RCC 7860 (cell line): ENCODE data around the gene KLHL13.
"Not testable (repeated sequence)": the region's sequence is repeated elsewhere in the genome, so short reads cannot be mapped to it uniquely, and the experiment has no call there.

Experiments
- DNase-seq: peaks from one replicate; pipeline ENCODE4 v3.0.0-alpha.2; 2015; ENCODE audit warnings: low spot score
- FAIRE-seq: peaks from 2 replicates; lab custom pipeline; 2012; peaks lifted over from hg19 to GRCh38; lab: Jason Lieb, UNC

The KLHL13 gene, protein sequence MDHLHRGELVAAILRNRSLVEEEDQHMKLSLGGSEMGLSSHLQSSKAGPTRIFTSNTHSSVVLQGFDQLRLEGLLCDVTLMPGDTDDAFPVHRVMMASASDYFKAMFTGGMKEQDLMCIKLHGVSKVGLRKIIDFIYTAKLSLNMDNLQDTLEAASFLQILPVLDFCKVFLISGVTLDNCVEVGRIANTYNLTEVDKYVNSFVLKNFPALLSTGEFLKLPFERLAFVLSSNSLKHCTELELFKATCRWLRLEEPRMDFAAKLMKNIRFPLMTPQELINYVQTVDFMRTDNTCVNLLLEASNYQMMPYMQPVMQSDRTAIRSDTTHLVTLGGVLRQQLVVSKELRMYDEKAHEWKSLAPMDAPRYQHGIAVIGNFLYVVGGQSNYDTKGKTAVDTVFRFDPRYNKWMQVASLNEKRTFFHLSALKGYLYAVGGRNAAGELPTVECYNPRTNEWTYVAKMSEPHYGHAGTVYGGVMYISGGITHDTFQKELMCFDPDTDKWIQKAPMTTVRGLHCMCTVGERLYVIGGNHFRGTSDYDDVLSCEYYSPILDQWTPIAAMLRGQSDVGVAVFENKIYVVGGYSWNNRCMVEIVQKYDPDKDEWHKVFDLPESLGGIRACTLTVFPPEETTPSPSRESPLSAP

DNA sequence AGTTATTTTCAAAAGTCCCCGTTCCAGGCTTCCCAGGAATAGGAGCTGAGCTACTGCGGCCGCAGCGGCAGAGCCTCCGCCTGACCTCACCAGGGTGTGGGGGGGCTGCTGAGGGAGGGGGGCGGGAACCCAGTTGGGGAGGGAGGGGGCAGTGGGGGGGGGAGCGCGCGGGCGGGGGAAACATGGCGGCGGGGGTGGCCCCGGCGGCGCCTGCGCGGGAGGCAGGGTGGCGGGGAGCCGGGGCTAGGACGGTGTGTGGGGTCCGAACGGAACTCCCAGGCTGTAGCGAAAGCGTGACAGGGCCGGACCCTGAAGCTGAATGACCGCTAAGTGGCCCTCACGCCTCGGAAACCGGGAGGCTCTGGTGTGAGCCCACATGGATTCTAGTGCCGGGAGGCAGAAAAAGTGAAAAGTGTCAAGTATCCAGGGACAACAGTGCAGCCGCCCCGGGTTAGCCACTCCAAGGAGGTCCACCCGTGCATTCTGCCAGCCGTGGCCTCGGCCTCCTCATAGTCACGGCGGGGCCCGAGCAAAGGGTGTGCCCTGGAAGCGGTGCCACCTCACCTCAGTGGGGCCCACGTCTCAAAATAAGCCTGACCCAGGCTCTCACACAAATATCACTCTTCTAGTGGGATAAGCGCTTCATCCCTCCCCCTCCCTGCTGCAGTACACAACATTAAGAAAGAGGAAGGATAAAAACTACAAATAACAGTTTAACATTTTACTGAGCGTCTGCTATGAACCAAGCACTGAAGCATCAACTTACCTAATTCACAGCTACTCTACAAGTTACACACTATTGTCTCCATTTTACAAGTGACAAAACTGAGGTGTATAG, at the start of gene KLHL13:
Gene KLHL13, minus strand, starts transcription at position 98 of the 838 bp plus-strand sequence. CDS start 88,337 bp downstream, outside the sequence.
- no peak for FAIRE-seq
- DNase-seq, result no peak

DNA sequence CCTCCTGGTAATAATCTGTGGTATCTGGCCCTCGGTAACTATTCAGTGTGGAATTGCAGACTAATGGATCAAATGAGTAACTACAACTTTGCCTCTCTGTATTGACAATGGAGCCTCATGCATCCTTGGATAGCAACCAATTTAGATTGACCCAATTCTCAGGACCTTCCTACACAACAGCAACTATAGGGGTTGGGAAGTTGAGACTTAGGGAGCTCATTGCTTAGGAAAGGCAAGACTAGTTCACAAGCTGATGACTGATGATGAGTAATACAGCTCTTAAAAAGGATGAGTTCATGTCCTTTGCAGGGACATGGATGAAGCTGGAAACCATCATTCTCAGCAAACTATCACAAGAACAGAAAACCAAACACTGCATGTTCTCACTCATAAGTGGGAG, 47.5 kb upstream of the KLHL13 start:
- FAIRE-seq (no peak), DNase-seq (no peak)

DNA sequence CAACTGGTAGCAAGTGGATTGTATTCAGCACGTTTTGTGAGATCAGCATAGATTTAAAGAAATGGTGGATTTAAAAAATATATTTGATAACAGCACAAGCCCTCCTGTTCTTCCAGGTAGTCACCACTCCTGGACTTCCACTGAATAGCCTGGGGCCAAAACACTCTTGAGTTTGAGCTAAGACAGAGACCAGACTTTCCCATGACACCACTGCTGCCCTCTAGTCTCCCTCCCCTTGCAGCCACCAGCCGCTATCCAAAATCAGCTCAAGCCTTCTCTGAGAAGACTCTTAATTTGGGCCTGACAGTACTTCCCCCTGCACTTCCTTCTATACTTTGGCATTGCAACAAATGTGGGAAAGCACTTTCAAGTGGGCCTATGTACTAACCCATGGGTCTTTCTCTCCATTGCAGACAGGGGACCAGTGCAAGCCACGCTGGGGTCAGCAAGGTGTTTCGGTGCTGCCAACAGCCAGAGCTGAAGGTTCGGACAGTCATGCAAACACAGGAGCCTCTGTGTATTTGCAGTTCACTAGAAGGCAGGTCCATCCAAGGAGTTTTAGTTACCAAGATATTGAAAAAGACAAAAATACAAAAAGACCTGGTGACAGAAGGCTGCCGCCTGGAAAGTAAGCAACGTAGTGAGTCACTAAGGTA, 40.5 kb upstream of the KLHL13 start:
- DNase-seq, result no peak
- no peak for FAIRE-seq

DNA sequence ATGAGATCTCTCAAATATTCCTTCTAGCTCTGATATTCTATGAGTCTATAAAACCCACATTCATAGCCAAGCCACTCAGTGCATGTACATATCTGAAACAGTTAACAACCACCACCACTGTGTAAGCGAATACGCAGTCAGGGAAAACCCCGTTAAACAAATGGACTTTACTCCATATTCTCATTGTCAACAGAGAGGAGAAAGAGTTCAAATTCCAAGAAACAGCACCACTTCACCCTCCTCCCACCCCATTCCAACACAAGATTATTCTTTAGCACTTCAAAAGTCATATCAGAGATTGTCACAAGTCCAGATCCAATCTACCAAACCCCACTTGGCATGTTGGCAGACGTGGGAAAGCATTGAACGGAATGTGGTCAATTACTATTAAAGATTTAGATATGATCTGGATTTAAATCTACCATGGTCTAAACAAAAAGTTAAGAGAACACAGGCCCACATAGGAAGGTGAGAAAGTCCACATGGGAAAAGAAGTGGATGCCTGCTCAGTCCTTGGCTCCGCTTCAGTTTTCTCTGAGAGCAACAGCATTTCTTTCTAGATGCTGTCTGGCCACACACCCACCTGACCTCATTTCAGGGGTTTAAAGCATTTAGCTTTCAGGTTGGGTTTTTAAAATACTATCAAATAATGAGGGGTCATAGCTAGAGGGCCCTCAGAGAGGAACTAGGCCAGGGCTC, 39.8 kb upstream of the KLHL13 start:
- no peak for FAIRE-seq

DNA sequence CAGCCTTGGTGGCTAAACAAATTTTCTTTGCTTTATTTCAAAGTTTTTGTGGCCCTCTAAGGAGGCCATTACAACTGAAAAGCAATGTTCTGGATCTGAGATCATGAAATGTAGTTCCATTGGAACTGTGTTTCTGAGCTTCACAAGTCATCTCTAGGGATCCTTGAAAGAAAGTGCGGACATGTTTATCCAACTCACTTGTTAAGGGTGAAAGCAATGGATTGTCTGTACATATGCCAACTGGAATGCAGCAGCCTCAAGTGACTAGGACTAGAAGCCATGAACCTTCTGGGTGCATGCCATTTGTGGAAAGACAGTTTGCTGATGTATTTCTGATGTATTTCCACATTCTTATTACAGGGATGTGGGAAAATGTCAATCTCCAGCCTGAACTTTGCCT, 36.7 kb upstream of the KLHL13 start:
- FAIRE-seq (no peak), DNase-seq (no peak)

More for the DNA sequence above, 39.8 kb upstream of the KLHL13 start:
- no peak for DNase-seq

DNA sequence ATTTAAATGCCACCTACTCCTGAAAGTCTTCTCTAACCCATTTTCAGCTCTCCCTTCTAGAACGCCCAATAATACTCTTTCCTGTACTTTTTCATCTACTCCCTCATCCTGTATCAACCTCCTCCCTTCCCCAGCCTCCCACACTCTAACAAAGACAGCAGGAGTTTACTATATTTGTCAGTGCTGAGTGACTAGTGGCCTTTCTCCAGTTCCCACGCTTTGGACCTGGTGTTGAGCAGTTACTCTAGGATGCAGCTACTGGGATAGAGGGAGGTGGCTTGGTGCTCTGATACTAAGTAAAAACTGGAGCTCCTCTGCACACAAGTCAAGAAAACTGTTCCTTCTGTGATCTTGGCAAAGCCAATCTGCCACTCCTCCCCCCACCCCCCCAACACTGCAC, 36.1 kb upstream of the KLHL13 start:
- no peak for FAIRE-seq
- DNase-seq, result no peak

DNA sequence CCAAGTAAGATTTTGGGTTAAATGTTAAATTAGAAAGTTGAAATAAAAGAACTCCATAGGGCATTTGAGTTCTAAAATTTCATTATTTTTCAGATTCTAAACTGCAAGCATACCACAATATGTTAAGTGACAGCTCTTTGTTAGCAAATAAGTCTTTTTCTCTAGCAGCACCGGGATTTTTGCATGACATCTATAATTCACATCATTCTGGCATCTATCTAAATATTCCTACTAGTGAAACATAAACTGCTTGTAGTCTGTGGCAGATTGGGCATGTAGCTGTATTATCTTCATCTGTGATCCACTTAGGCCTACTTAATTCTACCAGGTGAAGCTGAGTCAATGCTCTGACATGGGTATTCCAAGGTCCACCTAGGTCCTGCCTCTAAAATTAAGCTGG, 32.1 kb upstream of the KLHL13 start:
- DNase-seq, result no peak
- FAIRE-seq, result no peak

DNA sequence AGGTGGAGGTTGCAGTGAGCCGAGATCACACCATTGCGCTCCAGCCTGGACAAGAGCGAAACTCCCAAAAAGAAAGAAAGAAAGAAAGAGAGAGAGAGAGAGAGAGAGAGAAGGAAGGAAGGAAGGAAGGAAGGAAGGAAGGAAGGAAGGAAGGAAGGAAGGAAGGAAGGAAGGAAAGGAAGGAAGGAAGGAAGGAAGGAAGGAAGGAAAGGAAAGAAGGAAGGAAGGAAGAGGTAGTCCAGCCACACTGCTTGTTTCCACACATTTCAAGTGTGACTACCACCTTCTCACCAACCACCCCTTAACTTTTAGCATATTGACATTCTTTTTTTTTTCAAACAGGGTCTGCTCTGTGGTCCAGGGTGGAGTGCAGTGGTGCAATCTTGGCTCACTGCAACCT, 31.2 kb upstream of the KLHL13 start:
- not testable (repeated sequence) for DNase-seq, FAIRE-seq

DNA sequence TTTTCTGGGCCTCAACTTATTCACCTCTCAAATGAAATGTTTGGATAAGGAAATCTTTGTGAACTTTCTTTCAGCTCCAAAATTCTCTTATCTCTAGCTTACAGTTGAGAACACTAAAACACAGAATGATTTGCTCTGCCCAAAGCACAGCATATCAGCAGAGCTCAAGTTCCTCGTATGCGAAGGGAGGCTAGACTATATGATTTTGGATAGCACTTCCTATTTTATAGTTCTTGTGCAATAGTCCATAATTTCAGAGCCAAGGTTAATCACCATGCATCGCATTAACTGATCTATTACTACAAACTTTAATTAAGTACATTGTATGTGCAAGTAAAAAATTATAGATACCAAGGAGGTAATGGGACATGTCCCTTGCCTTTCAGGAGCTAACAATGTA, 27.0 kb upstream of the KLHL13 start:
- no peak for FAIRE-seq
- DNase-seq, result no peak

DNA sequence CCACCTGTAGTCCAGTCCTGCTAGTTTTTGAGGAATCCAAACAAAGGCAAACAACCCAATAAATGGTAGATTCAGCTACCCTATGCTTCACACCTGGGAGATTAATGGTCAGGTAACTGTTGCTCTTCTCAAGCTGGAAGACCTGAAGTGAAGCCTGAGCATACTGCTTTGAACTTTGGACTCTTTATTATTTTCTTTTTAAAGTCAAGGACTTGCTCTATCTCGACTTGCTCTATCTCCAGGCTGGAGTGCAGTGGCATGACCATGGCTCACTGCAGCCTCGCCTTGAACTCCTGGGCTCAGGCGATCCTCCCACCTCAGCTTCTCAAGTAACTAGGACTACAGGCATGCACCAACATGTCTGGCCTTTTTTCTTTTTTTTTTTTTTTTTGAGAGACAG, 14.7 kb upstream of the KLHL13 start:
- DNase-seq, result no peak
- FAIRE-seq, result no peak

DNA sequence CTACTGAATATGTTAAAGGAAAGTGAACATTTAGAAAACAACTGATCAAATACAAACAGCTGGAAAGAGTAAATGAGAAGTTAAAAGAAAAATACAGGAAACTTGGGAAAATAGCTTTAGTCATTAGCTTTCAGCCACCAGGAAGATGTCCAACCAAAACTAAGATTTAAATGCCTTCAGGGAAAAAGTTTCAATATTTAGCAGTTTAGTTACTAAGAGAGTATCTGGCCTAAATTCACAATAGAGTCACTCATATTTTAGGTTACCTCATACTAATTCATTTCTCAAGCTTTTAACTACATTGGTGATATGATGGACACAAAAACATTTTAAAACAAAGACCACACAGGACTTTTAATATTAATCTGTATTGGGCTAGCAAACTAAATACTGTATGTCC, 13.1 kb upstream of the KLHL13 start:
- no peak for FAIRE-seq
- no peak for DNase-seq

DNA sequence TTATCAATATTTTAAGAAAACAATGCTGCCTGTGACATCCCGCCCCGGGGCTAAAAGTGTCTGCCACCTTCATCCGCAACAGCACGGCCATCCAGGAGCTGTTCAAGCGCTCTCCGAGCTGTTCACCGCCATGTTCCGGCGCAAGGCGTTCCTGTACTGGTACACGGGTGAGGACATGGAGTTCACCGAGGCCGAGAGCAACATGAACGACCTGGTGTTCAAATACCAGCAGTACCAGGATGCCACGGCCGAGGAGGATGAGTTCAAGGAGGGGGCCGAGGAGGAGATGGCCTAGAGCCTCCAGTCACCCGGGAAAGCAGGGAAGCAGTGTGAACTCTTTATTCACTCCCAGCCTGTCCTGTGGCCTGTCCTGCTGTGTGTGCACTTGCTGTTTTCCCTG, 12.1 kb upstream of the KLHL13 start:
- FAIRE-seq (no peak), DNase-seq (no peak)

DNA sequence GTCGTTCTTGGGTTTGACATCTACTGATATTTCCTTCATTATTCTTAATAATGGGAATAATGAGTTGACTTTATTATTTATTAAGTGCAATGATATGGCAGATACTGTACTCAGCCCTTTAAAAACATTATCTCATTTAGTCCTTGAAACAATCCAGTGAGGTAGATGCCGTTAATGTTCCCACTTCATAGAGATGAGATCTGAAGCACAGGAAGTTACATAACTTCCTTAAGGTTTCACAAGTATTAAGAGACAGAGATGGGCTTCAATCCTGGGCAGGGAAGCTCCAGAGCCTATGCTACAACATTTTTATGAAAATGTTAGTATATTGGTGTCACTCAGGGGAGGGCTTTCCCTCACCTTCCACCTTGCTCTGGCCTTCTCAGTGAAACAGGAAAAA, 9.7 kb upstream of the KLHL13 start:
- no peak for FAIRE-seq
- DNase-seq, result no peak

DNA sequence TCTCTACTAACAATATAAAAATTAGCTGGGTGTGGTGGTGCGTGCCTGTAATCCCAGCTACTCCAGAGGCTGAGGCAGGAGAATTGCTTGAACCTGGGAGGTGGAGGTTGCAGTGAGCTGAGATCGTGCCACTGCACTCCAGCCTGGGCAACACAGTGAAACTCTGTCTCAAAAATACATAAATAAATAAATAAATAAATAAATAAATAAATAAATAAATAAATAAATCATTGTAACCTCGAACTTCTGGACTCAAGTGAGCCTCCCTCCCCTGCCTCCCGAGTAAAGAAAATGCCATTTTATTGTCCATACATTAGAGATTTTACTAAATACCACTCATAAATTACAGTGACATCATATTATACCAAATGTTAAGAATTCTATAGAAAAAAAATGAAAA, 7.6 kb upstream of the KLHL13 start:
- DNase-seq, FAIRE-seq: not testable (repeated sequence)

DNA sequence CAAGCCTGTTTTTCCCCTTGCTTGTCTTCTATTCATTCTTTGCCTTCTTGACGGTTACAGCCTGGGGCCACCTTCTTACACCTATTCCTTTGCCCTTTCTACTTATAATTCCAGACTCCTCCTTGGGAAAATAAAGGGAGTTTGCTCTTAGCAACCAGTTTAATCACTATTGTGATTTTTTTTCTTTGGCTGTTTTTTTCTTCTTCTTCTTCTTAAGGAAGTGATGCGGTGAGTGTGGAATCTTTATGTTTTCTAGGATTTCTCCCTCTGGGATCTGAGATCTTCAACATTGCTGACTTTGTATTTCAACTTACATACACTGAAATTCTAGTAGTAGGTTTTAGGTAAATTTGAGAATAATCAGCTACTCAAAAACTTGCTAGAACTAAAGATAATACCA, 1.1 kb upstream of the KLHL13 start:
- DNase-seq, result no peak
- FAIRE-seq, result no peak

DNA sequence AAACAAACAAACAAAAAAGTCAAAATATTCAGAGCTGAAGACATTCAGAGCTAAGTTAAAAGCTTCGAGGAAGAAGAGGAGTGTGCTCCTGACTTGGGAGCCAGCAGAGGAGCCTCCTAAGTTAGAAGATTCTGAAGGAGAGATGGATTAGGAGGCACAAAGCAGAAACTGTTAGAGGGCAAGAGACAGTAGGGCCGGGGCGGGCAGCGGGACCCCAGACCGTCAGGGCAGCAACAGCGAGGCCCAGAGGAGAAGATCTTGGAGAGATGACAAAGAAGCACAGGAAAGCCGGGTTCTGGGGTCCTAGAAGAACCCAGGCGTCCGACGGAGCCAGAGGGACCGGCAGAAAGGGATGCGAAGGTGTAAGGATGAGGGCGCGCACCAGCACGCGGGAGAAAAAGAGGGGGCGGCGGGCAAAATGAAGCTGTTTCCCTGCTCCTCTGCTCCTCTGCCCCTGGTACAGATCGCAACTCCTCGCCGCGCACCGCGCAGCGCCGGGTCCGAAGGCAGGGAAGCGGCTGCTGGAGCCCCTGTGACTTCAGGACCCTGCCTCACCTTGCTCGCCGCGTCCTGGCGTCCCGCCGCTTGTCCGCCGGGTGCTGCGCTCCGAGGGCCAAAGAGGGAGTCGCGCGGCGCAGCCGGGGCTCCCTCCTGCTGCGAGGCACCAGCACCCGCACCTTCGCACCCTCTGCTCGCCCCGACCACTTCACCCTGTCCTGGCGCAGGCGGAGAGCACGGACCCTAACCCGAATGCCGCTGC, 477 bp downstream of the KLHL13 start:
- DNase-seq (no peak), FAIRE-seq (no peak)

DNA sequence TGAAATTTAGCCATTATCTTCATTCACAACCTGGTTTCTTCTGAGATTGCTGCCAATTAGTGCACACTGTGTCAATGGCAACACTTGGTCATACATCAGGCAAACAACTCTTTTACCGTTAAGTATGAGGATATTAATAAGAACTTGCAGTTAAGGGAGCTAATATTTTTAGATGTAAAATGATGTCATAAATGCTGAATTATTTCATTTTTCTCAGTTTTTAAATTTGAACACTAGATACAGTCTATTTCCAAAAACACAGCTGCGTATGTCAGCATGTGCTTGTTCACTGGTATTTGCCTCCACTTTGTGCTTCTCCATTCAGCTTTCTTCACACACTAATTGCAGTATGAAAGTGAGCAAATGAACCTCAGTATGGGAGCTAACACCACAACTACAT, 1.6 kb downstream of the KLHL13 start:
- FAIRE-seq (no peak), DNase-seq (no peak)

DNA sequence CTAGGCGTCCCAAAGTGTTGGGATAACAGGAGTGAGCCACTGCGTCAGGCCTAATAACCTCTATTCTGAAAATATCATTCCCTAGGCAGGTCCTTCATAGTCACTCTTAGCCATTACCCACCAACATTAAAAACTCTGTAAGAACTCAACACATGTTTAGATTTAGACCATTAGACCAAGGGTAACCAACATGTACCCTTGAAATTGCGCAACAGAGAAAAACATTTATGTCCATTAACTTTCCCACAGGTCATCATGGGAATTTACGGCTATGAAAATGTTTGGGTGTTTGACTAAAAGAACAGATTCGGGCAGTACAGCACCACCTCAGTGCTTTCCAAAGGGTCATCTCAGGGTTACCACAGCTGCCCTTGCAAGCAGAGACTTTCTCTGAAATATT, 7.5 kb downstream of the KLHL13 start:
- no peak for DNase-seq
- no peak for FAIRE-seq

DNA sequence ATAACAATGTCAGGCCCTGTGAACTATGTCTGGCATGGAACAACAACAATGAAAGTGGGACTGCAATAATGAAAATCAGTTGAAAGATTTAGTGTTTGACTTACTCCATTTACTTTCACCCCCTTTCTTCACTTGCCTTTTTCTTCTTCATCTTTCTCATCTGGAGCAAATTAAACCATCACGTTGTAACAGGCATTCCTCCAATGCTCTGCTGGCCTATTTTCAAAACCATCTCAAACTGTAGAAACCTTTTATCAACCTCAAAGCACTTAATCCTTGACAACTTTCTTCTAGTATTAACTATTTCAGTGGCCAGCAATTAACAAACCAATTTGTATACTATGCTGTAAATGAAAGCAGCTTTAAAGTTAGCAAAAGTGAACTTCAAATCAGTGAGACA, 8.3 kb downstream of the KLHL13 start:
- FAIRE-seq (no peak), DNase-seq (no peak)

DNA sequence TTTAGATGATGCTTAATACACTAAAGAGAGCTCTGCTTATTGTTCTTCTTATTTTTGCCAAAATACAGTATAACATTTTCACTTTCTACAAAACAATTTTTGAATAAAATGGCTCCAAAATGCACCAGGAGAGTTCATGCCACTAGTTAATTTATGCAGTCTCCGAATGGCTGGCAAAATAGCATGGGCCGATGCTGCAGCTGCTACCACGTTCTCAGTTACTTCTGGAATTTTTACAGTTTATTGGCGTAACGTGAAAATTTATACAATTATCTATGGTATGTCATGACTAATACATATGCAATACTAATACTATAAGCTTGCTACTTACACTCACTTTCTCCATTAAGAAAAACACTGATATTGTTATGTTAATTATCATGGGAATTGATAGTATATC, 16.5 kb downstream of the KLHL13 start:
- DNase-seq (no peak), FAIRE-seq (no peak)
